Activated CD4-positive, alpha-beta T cell treated with anti-CD3 and anti-CD28 coated beads for 4 hours (primary cell): ENCODE results near the gene HSP90B1.
A peak's percentile ranks its signal among the peaks of the same experiment; 100 is the strongest.

Experiments
- DNase-seq, 2 donors: peaks; one replicate each; pipeline ENCODE4 v3.0.0-alpha.2; 2020

Gene HSP90B1

DNA sequence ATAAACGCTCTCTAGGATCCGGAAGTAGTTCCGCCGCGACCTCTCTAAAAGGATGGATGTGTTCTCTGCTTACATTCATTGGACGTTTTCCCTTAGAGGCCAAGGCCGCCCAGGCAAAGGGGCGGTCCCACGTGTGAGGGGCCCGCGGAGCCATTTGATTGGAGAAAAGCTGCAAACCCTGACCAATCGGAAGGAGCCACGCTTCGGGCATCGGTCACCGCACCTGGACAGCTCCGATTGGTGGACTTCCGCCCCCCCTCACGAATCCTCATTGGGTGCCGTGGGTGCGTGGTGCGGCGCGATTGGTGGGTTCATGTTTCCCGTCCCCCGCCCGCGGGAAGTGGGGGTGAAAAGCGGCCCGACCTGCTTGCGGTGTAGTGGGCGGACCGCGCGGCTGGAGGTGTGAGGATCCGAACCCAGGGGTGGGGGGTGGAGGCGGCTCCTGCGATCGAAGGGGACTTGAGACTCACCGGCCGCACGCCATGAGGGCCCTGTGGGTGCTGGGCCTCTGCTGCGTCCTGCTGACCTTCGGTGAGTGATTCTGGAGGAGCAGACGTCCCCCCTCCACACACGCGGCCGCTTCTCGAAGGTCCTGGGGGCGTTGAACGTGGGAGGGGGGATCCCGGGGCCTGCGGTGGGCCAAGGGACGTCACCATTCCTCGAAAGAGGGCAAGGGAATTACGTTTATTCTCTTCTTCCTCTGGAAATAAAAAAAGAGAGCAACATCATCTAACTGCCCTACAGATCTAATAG lies at the start of gene HSP90B1:
Gene HSP90B1, plus strand, starts transcription at position 377 of the 753 bp plus-strand sequence. Its CDS starts 106 bp downstream, at position 483.
- DNase-seq = peak; percentile 100

DNA sequence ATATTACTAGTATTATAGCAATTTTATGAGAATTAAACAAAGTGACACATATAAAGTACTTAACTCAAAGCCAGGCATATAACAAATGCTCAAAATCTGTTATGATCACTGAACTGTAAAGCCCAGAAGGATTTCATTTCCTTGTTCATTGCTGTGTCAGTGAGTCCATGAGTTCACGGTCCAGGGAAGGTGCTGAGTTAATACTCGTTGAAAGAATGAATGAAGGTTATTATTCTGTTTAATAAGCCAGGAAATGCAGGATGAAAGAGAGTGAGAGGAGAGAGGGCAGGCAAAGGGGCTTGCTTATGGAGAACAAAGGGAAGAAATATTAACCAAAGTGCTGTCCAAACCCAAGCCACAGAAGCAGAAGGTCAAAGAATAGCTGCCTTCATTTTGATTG lies 48.9 kb upstream of the HSP90B1 start:
- DNase-seq = no peak

DNA sequence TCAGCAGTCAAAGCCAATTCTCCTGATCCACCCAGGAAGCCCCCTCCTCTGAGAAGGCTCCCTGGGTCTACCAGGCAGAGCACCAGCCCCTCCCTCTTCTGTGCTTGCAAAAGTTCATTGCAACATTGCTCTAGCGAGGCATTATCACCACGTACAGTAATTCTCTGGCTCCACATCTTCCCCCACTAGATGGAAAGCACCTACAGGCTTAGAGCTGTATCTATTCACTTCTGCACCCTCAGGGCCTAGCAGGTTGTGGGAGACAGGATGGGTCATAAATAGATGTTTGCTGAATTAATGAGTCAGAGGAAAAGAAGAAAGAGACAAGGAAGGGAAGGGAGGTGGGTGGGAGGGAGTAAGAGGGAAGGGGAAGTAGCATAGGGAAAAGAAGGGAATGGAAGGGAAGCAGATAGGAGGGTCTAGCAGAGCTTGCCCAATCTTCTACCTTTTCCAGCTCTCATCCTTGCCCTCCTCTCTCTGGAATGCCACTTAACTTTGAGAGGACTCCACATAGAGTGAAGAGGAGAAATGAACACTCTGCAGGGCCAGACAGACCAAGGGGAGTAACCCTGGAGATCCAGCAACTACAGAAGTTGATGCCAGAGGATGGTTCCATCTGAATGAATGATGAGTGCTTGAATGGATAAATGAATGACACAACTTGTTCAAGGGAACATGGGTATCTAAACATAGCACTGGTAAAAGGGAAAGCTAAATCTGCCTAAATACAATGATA lies 47.2 kb upstream of the HSP90B1 start:
- no peak for DNase-seq

DNA sequence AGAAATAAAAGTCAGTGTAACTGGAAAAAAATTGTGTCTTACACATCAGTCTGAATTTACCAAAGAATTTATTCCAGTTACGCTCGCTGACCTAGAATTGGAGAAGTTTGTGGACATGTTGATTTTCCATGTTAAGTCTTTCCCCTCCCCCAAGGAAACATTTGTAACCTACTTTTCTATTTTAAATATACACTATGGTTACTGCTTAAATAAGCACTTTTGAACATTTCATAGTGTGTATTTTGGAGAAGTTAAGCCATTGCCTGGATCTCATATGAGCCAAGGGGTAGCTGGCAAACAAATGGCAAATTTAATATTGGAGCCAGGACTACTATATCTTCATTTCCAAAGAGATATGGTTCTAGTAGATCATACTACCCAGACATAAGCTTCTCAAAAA lies 46.3 kb upstream of the HSP90B1 start:
- no peak for DNase-seq

DNA sequence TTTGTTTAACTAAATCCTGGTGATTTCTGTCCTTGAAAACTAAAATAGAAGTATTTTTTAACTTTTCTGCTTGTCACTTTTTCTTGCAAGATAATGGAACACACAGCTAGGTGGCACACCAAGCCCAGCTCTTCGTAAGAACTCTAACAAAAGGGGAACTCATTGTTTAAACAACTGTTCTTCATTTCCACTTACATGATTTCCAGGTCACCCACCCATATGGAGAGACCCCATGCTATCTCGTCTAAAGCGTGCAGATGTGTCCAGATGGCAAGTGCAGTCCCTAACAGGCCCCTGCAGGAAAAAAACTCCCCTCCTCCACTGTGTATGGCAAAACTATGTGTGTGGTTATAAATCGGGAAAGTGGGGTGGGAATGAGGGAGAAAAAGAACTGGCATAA lies 45.9 kb upstream of the HSP90B1 start:
- DNase-seq = peak; percentile 11 to 40

DNA sequence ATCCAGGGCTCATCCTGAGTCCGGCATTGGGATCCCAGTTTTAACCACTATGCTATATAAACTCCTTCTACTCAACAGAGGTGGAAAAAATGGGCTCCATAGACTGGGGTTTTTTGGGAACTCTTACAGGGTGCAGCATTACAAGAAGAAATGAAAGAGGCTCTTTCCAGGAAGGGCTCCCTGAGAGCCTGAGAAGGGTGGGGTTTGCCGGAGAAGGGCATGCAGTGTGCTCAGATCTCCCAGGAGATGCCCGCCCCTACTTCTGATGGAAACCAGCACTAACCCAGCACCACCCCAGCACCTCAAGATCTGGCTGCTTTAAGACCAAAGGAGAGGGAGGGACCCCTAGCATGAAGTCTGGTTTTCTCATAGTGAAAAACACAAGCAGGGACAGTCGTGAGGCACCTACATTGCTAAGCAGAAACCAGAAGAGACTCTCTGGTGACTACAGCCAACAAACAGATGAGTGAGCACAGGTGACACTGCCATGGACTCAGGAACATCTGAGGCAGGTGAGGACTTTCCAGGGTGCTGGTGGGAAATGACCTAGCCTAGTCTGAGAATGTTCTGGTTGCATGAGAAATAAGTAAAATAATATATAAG lies 43.9 kb upstream of the HSP90B1 start:
- DNase-seq = no peak

DNA sequence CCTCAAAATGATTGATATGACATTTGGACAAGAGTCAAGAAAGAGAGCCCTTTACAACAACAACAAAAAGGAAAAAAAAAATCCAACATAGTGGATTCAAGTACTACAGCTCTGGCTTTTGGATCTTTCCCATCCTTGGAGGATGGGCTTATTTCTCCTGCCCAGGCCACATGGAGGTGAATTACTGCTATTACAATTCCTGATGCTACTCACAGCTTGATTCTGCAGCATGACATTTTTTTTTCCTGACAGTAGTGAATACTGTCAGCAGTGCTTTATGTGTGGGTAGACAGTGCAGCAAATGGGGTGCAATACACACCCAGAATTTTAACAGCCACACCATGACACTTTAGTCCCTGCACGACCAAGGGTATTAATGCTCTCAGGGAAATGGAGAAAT lies 42.5 kb upstream of the HSP90B1 start:
- no peak for DNase-seq

DNA sequence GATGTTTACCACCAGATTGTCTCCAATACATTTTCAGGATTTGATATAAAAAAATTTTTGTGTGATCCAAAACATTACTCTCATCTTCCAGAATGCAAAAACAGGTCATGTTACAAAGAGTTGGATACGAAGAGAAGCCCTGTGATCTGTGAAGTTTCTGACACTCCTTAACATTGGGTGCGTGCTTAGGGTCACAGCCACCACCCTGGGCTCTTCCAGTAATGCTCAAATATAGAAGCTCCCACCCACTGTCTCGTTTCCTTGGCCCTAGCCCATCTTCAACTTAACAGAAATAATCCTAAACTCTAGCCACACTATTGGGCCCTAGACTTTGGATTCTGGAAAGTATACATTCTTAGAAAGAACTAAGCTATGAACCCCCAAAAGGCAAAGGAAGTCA lies 32.9 kb upstream of the HSP90B1 start:
- DNase-seq = no peak

DNA sequence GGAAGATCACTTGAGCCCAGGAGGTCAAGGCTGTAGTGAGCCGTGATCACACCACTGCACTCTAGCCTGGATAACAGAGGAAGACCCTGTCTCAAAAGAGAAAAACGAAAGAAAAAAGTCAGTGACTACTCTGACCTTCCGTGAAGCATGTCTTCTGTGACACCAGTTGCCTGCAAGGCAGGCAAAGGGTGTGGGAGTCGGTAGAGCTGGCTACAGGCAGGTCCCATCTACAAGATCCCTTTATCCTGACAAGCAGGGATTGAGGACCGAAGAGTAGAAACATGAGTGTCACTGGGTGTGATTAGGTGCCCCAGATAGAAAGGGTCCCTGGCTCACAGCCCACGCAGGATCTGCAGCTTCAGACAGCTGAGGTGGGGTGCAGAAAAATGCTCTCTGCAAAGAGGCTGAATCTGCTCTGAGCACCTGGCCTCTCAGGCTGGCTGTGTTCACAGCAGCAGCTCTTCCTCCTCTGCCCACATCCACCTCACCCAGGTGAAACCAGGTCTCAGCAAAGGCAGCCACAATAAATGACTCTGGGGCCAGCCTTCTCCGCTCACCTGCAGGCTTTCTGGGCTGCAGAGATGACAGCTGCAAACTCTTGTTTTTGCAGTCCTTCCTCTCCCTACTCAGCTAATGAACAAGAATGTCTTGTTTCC lies 28.6 kb upstream of the HSP90B1 start:
- peak; percentile 6 to 25 for DNase-seq

DNA sequence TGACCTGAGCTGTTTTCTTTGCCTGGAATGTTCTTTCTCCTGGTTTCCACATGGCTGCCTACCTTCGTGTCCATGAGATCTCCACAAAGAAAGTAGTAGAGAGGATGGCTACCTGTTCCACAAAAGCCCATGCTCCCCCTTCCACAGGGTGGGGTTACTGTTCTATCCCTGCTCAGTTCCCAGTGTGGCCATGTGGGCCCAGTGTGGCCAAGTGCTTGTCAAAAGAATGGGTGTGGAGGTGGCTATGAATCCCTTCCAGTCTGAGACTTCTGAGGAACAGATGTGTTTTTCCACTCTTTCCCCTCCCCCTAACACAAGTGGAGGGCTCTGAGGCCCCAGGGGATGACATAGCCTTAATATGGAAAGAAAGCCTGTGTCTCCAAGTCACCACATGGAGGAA lies 26.2 kb upstream of the HSP90B1 start:
- DNase-seq = no peak

DNA sequence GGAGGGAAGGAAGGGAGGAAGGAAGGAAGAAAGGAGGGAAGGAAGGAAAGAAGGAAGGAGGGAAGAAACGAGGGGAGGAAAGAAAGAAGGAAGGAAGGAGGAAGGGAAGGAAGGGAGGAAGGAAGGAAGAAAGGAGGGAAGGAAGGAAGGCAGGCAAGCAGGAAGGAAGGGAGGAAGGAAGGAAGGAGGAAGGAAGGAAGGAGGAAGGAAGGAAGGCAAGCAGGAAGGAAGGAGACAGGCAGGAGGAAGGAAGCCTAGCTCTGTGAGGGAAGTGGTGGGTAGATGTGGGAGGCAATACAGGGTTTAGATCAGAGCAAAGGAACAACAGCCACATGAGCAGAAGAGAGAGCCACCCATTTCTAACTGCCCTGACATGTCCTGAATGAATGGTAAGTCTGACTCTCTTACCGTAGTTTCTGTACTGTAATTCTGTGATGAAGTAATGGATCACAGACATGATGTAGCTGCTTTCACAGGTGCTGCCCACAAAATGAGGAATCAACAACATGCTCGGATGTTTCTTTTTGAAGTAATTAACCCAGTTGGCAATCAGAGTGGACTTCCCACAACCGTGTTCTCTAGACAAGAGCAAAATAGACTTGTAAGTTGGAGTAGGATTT lies 24.4 kb upstream of the HSP90B1 start:
- no peak for DNase-seq

DNA sequence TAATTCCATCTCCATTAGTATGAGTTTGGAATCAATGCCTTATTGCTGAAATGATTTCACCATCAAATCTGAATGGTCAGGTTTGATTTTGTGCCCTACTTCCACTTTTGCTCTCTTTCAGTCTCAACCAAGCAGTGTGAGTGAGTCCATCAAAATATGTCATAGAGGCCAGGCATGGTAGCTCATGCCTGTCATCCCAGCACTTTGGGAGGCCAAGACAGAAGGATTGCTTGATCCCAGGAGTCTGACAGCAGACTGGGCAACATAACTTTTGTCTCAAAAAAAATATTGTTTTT lies 22.0 kb upstream of the HSP90B1 start:
- no peak for DNase-seq

DNA sequence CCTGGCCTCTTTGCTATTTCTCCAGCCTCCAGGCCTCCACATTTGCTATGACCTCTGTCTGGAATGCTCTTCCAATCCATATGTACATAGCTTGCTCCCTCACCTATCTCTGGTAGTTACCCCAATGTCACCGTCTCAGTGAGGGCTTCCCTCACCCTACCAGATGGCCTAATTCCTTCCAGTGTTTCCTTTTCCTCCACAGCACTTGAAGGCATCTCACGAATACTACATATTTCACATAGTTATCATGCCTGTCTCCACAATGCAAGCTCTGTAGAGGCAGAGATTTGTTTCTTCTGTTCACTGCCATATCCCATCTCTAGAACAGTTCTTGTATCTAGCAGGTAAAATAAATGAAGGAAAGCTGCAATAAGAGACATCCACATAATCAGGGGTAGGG lies 21.3 kb upstream of the HSP90B1 start:
- DNase-seq = no peak

DNA sequence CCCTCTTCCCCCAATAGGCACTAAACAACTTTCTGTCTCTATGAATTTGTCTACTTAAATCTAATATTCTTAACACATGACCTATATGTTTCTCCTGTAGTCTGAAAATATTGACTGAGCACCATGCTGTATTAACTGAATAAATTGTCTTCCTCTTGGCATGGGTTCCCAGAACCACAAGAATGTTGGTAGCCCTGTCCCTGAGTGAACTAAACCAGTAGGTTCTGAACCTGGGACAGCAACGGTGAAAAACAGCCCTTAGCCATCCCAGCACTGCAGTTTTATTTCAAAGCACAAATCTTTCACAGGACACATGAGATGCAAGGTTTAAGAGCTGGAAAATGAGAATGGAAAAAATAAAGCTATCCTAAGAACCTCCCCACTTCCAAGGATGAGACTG lies 20.4 kb upstream of the HSP90B1 start:
- no peak for DNase-seq

DNA sequence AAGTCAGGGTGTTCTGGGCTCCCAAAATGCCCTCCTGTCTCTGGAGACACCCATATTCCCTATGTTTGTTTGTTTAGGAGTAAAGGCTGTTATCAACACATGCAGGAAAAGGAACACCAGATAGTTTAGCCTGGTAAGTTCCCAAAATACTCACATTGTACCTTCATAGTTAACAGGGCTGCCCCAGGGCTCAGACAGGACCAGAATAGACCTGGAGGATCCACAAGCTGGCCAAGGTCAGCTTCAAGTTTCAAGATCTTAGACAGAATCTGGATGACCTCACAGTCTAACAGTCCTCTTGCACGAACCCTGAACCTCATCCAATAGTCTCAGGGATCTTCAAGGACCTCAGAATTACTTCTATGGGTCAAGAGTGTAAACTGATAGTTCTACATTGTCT lies 18.1 kb upstream of the HSP90B1 start:
- DNase-seq = no peak

DNA sequence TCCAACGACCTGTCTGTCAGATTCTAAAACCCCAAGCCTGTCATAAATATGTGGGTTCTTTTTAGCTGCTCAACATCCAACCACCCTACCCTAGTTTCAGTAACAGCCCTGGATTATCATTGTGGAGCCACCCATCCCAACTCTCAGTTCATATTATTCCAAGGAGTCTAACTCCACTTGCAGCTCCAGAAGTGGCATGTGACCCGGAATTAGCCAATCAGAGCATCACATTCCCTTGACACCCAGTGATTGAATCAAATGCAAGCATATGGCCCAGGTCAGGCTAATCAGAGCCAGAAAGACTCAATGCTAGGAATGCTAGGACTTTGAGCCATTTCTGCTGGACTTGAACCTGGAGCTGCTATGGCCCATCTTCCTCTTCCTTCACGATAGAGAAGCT lies 17.1 kb upstream of the HSP90B1 start:
- DNase-seq = no peak

DNA sequence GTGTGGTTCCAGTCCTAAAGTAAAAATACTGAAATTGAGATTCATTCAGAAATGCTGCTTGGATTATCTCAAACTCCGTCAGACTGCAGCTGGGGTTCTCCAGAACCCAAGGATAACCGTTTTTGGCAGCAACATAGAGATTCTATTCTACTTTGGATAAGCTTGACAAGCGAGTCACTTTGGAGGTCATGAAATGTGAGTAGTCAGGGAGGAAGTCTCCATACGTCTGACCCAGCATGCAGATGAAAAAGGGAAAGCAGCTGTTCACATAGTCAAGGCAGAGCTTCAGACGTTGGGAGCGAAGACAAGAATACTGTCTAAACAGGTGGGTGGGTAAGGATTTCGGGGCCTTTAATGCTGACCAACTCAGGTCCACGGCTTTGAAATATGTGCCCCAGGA lies 14.9 kb upstream of the HSP90B1 start:
- DNase-seq = no peak

DNA sequence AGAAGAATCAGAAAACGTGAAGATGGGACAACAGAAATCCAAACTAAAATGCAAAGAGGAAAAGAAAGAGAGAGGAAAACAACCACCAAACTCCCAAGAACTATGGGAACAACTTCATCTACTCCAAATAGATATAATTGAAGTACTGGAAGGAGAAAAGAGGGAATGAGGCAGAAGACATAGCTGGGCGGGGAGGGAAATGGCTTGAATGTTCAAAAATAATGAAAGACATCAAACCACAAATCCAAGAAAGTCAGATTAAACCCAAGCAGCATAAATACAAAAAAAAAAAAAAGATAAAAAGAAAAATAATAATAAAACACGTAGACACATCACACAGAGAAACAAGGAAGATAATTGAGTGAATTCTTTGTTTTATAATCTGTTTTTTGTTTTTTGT lies 12.3 kb upstream of the HSP90B1 start:
- DNase-seq = no peak

DNA sequence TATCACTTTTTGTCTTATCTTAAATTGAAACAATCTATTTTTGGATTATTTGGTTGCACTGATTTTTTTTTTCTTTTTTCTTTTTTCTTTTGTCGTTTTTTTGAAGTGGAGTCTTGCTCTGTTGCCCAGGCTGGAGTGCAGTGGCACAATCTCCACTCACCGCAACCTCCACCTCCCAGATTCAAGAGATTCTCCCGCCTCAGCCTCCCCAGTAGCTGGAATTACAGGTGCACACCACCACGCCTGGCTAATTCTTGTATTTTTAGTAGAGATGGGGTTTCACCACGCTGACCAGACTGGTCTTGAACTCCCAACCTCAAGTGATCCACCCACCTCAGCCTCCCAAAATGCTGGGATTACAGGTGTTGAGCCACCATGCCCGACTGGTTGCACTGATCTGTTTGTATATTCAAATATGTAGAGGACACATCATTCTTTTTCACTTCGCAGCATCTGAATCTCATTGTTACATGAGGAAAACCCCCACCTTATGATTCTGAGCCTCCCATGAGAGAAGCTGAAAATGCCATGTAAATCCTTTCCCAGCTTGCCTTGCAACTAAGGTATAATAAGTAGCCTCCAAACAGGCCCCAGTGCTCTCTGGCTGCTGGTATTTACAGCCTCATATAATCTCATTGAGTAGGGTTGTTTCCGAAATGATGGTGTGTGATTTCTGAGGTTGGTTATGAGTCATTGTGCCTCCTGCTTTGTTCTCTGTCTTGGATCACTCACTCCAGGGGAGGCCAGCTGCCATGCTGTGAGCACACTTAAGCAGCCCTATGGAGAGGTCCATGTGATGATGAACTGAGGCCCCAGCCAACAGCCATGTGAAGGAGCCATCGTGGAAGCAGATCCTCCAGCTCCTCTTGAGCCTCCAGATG lies 5.2 kb upstream of the HSP90B1 start:
- DNase-seq = peak; percentile 35 to 42

DNA sequence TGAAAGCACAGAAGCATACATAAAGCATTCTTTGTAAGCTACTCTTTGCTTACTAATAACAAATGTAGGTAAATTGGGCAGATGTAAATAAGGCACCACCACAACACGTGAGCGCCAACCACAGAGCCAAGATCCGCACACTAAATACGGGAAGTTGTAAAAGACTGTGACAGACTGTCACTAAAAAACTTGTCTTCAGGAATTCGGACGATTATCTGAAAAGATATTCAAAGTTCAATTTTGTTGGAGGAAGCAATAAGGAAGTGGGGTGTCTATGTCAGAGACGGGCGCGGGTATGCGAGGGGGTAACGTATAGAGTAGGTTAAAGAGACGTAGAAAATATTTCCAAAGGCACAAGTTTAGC lies 1.5 kb upstream of the HSP90B1 start:
- peak; percentile 25 to 42 for DNase-seq

DNA sequence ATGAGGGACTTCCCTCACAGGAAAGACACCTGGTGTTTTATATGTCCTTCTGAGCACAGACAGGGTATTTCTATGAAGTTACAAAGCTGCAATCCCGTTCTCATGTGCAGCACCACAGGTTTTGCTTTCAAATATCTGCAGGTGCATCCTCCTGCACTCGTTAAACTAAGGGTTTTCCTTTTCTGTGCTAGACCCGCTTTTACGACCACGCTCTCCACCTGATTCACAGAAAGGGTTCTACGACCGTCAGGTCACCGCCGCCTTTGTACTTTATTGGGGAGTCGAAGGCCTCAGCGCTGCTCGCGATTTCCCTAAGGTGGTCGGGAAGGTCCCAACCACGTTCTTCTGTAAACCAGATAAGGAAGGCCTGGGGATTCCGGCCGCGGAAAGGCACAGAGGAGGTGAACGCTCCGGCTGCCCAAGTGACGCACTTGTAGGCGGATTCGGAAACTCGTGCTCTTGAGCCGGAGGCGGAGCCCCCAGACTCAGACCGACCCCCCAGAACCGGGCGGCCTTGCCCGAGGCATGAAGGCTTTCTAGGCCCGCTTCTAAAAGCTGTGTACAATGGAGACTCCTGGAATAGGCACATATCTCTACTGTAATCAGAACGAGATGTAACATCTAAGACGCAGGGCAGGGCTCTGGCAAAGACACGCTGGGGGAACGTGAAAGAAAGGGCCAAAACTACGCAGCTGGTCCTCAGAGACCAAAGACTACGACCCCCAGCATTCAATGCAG lies 995 bp upstream of the HSP90B1 start:
- peak; percentile 82 to 86 for DNase-seq

DNA sequence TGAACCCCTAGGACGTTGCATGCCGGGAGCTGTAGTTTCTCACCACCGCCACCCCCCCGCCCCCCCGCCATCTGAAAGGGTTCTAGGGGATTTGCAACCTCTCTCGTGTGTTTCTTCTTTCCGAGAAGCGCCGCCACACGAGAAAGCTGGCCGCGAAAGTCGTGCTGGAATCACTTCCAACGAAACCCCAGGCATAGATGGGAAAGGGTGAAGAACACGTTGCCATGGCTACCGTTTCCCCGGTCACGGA lies 501 bp upstream of the HSP90B1 start:
- DNase-seq = no peak
